Ovary (tissue), 3 donors: ENCODE data around the gene ADAMTS12.

ENCODE experiments used
- CTCF ChIP-seq, 3 donors: fragments of 450-650 bp in 2 of 3; fragments of 200-600 bp in 1 of 3; IDR thresholded peaks; one replicate each; pipeline versions ENCODE4 v1.5.1 to v1.8.0; 2016 to 2022; ENCODE audit warnings: antibody characterized with exemption in 3 of 3, mild to moderate bottlenecking in 1 of 3
- POLR2A ChIP-seq: fragments of 450-650 bp; IDR thresholded peaks from one replicate; pipeline ENCODE4 v1.6.1; 2017; ENCODE audit warnings: antibody characterized with exemption, mild to moderate bottlenecking, moderate library complexity
- donor health status: DM: no; HTN: no; CAD: no.

- no peak for TF ChIP-seq CTCF (IDR thresholded peaks at IDR 0.05)
- no peak for TF ChIP-seq POLR2A
These were observed 256.2 kb downstream of the ADAMTS12 start for GRCh38 chr5:33635582-33635981.
